GM12875 (cell line): ENCODE results near the gene TBPL2.
"Not testable (repeated sequence)": the region's sequence is repeated elsewhere in the genome, so short reads cannot be mapped to it uniquely, and the experiment has no call there.

Source experiments
- H3K4me3 ChIP-seq: one replicate; pipeline ENCODE4 v1.5.1; 2011; ENCODE audit warnings: low read depth, low read length, control low read depth
- CTCF ChIP-seq: IDR thresholded peaks from 2 replicates; pipeline ENCODE4 v1.5.1; 2011; ENCODE audit warnings: low read depth, mild to moderate bottlenecking, control low read depth, inconsistent platforms, low read length, moderate library complexity, borderline replicate concordance; ENCODE audit not compliant: insufficient read depth

The TBPL2 gene

GRCh38 chr14:55432628-55433027 lies 7.8 kb downstream of the TBPL2 start:
- H3K4me3 ChIP-seq: no peak overlapping the region
- TF ChIP-seq CTCF: no peak

DNA sequence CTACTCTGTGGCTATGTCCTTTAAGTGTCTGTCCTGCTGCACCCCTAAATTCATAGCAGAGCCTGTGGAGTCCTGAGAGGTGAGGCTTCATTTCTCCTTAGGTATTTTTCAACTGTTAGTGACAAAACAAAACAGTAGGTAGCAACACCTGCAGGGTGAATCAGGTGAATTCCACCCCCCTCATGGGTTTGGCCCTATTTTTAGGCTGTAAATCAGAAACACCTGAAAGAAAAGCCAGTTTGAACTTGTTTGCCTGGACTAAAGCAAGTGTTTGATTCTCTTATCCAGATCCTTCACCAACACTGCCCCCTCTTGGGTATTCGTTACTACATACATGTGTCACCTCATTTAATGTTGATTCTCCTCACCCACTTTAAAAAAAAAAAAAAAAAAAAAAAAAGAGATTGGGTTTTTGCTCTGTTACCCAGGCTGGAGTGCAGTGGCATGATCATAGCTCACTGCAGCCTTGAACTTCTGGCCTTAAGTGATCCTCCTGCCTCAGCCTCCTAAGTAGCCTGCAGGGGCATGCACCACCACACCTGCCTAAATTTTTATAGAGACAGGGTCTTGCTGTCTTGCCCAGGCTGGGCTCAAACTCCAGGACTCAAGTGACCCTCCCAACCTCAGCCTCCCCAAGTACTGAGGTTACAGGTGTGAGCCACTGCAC lies 10.3 kb downstream of the TBPL2 start:
- TF ChIP-seq CTCF: peak; percentile 31; the same call in 1 of the 2 replicates
- H3K4me3 ChIP-seq: no peak overlapping the region

GRCh38 chr14:55427439-55427838 lies 13.0 kb downstream of the TBPL2 start:
- no peak overlapping the region for H3K4me3 ChIP-seq
- TF ChIP-seq CTCF: no peak

DNA sequence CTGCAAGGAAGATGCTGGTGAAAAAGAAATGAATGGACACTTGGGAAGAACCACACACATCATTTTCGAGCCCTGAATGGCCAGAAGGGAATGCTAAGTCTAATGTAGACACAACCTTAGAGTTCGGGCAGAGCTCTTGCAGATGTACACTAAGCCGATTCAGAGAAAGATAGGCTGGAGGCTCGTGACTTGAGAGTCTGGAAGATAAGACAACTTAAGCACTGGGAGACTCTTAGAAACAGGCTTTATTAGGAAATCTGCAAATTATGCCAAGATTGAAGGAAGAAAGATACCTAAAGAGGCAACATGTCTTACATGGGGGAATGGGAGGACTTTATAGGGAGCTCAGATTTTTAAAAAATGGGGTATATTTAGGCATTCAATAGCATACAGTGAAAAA lies 13.5 kb downstream of the TBPL2 start:
- TF ChIP-seq CTCF: no peak
- no peak overlapping the region for H3K4me3 ChIP-seq

- 0 out of 2 replicates have a peak, but pooled peaks have one; percentile 6 for TF ChIP-seq CTCF
- H3K4me3 ChIP-seq: no peak overlapping the region
Observed at GRCh38 chr14:55425091-55425490, 15.3 kb downstream of the TBPL2 start.

DNA sequence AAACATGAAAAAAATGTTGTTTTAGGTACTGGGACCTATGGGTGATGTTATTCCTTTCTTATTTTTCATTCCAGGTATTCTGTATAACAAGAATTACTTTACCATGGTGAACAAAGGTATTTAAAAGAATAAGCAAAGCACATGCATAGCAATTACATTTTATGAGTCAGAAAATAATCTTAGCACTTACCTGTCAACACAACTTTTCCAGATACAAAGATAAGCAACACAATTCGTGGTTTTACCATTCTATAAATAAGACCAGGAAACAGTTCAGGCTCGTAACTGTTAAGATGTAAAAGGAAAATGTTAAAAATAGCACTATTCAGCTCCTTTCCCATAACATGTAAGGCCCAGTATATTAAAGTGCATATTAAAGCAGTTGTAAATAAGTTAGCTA lies 16.4 kb downstream of the TBPL2 start:
- no peak for TF ChIP-seq CTCF
- no peak overlapping the region for H3K4me3 ChIP-seq

DNA sequence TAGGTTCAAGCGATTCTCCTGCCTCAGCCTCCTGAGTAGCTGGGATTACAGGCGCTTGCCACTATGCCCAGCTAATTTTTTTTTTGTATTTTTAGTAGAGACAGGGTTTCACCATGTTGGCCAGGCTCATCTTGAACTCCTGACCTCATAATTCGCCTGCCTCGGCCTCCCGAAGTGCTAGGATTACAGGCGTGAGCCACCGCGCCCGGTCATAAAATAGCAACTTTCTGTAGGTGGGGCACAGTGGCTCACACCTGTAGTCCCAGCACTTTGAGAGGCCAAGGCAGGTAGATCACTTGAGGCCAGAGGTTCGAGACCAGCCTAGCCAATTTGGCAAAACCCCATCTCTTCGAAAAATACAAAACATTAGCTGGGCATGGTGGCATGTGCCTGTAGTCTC lies 18.1 kb downstream of the TBPL2 start:
- H3K4me3 ChIP-seq: not testable (repeated sequence)
